Mesenteric fat pad (tissue), 1 donor: ENCODE measurements around the gene KYAT1. TPM values are rescaled to one million over a fixed set of nuclear protein-coding genes. Genes with fewer than 3 reads are reported as not detected.
"Not testable (repeated sequence)": the region's sequence is repeated elsewhere in the genome, so short reads cannot be mapped to it uniquely, and the experiment has no call there.

ENCODE experiments used
- DNase-seq: peaks from one replicate; pipeline ENCODE4 v3.0.0-alpha.2; 2020; ENCODE audit warnings: low spot score
- total RNA-seq: library from RNA; stranded (reverse); fragmentation: NEBNext Ultra II Directional; extraction: Animal tissue kit (Norgen Biotek cat#: 25700); gene quantifications from one replicate; pipeline ENCODE4 v1.2.1, GENCODE V29; 2021
- donor health status: DM: yes; HTN: yes; CAD: no.

Gene KYAT1
- total RNA-seq, 1 donor from 2014 or later = 3.8 TPM

DNA sequence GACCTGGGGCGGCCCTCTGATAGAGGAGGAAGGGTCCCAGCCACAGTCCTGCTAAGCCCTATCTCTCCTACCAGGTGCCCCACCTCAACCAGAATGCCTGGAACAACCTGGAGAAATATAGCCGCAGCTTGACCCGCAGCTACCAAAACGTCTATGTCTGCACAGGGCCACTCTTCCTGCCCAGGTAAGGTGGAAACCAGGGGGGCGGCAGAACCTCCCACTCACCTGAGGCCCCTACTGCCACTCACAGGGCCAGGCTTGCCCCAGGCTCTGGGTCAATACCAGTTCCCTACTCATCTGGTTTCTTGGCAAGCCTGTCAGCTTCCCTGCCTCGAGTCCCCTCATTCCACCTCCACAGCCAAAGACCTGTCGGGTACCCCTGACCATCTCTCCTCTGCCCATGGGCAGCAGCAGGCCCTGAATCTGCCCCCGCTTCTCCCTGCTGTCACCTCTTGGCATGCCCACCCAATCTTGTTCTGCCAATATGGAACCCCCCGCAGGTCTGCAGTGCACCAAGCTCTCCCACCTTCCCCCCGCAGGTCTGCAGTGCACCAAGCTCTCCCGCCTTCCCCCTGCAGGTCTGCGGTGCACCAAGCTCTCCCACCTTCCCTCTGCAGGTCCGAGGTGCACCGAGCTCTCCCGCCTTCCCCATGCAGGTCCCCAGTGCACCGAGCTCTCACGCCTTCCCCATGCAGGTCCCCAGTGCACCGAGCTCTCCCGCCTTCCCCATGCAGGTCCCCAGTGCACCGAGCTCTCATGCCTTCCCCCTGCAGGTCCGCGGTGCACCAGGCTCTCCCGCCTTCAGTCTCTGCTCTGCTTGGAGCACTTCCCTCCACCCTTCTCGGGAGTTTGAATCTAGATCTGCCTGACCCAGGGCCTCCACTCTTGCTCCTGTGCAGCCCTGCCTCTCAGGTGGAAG lies 60.8 kb downstream of the KYAT1 start:
- DNase-seq = no peak

DNA sequence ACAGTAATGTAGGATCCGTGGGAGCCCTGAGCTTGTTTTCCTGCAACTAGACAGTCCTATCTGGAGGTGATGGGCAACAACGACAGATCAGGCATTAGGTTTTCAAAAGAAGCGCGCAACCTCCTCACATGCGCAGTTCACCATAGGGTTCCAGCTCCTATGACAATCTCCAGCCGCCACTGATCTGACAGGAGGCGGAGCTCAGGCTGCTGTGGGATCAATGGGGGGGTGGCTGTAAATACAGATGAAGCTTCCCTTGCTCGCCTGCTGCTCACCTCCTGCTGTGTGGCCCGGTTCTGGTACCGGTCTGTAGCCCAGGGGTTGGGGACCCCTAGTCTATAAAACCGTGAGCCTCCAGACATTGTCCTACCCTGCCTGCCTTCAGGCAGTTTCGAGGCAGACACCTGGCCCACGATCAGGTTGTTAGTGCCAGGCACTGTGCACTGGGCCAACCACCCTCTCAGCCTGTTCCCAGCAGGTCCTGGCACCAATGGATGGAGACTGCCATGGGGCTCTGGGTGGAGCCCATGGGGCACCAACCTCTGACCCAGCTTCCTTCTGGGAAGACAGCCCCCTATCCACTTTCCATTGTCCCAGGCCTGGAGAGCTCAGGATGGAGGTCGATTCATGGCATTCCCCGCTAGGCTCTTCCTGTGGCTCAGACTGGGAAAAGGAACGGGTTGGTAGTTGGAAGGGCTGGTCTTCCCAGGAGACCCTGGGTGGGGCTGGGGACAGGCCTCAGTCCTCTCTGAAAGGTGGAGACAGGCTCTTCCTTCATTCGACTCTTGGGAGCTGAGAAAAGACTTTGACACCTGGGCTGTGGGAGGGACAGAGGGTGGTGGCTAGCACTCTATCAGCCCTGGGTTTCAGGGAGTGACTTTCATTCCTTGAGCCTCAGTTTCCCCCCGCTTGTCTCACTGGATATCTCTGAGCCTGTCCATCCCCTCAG lies 61.8 kb downstream of the KYAT1 start:
- DNase-seq = no peak

DNA sequence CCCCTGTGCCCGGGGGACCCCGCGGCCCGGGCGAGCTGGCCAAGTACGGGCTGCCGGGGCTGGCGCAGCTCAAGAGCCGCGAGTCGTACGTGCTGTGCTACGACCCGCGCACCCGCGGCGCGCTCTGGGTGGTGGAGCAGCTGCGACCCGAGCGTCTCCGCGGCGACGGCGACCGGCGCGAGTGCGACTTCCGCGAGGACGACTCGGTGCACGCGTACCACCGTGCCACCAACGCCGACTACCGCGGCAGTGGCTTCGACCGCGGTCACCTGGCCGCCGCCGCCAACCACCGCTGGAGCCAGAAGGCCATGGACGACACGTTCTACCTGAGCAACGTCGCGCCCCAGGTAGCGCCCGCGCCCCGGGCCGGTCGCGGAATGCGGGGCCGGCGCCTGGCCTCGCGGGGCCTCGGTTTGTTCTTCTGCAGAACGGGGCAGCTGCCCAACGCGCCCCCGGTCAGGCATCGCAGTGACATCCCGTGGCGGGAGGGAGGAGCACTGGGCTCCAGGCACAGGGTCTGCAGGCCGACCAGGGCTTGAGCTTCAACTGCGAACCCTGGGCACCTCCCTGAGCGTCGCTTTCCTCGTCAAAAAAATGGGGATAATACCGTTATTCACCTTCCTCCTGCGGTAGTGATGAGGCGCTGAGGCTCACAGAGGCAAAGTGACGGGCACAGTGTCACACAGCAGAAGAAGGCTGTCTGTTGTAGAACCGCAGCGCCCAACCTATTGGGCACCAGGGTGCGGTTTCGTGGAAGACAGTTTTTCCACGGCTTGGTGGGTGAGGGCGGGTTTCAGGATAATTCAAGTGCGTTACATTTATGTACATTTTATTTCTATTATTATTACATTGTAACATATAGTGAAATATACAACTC lies 62.7 kb downstream of the KYAT1 start:
- no peak for DNase-seq

DNA sequence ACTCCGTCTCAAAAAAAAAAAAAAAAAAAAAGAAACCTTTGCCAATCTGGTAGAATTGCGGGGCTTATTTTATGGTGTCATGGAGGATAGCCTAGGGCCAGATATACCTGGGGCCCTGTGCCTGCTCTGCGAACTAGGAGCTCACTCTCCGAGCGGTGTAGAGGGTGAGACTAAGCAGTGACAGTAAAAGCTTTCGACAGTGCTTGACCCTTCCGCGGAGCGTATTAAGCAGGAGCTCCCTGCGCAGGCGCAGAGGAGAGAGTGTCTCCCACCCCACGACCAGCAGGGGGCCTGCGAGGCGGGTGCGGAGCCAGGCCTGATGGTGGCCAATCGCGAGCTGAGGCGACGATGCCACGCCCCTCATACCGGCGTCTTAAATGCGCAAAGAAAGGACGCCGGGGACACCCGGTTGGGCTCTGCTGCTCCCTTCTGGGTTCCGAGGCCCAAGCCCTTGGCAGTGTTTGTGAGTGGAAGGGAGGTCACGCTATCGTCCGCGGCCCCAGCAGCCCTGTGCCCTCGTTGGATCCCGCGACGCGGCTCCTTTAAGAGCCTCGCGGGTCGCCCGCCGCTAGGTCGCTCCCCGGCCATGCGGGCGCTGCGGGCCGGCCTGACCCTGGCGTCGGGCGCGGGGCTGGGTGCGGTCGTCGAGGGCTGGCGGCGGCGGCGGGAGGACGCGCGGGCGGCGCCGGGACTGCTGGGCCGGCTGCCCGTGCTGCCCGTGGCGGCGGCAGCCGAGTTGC lies 63.5 kb downstream of the KYAT1 start, which contains the start of gene ENDOG:
Gene ENDOG, plus strand, starts transcription at position 402 of the 740 bp plus-strand sequence. Its CDS starts 185 bp downstream, at position 587.
- peak; percentile 99 for DNase-seq

DNA sequence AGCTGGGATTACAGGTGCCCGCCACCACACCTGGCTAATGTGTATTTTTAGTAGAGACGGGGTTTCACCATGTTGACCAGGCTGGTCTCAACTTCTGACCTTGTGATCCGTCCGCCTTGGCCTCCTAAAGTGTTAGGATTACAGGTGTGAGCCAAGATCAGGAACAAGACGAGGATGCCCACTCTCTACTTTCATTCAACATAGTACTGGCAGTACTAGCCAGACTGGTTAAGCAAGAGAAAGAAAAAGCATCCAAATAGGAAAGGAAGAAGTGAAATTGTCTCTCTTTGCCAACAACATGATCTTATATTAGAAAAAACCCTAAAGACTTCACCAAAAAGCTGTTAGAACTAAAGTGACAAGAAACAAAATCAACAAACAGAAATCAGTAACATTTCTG lies 70.9 kb downstream of the KYAT1 start:
- no peak for DNase-seq

DNA sequence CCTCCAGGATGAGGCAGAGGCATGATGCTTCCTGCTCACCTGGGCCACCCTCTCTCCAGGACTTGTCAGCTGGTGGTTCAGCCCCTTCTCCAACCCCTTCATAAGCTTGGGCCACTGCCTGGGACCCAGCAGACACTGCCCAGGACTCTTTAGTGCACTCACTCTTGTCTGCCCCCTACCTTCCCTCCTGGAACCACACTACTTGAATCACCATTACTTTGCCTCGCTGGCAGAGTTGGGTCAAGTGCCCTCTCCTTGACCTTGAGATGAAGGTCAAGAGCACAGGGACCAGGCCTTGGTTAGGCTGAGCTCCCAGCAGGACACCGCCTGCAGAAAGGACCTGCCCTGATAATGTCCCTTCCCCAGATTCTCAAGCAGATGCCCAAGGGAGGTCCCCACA lies 71.9 kb downstream of the KYAT1 start:
- DNase-seq = no peak

DNA sequence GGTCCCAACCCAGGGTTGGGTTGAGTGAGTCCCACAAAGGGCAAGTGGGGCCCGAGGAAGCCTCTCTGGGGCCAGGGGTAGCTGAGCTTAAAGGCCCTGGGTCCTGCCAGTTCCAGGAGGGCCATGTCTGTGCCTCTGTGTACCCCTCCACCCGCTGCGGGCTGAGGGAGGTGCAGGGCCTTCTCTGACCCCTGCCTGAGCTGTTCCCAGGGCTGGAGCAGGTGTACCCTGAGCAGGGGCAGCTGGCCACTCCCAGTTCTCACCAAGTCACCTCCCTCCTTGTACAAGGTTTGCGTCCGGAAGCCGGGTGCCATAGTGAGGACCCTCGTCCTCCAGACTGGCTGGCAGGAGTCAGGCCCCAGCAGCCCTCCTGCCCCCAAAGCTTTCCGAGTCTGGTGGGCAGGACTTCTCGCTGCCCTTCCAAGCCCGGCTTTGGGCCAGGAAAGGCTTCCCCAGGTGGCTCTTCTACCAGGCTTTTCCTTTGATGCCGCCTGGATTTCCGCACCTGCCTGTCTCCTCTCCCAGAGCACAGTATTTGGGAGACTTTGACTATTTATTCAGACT lies 72.6 kb downstream of the KYAT1 start:
- no peak for DNase-seq

DNA sequence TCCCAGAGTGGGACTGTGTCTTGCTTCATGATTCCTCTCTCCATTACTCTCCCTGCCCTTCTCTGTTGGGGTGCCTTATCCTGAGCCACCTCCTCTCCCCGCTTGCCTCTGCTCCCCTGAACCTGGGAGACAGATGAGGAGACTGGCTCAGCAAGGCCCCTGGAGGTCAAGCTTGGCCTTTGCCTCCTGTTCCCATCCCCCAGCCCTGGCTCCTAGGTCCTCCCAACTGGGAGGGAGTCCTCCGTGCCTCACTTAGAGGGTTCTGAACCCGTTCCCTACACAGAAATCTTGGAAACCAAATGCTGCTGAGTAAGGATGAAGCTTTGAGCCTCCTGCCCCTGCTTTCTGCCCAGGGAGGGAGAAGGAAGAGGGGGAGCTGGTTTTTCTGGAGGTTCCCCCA lies 73.2 kb downstream of the KYAT1 start:
- DNase-seq = no peak

DNA sequence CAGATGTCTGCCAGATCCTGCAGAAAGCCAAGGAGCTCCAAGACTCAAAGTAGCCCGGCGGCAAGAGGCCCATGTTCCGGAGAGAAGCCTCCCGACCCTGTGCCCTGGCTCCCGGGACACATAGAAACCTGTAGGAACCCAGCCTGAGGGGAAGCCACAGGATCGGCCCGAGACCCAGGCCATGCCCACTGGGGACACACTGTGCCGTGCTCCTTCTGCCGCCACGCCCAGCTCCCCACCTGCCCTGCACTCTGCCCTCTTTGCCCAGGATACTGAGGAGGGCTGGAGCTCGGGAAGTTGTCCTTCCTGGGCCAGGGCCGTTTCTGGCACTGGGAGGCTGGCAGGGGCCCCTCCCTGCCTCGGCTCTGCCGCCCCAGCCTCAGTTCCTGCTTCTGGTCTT lies 73.9 kb downstream of the KYAT1 start:
- no peak for DNase-seq

DNA sequence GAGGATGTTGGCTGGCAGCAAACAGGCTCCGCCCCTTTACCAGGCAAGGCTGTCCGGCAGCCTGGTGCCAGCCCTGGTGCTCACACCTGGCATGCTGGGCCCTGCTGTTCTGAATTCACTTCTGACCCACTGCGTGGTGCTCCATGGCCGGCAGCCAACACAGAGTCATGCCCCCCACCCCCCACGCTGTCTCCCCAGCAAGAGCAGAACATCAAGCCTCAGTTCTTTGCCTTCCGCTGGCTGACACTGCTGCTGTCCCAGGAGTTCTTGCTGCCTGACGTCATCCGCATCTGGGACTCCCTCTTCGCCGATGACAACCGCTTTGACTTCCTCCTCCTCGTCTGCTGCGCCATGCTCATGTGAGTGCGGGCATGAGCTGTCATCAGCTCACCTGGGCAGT lies 76.1 kb downstream of the KYAT1 start:
- no peak for DNase-seq

DNA sequence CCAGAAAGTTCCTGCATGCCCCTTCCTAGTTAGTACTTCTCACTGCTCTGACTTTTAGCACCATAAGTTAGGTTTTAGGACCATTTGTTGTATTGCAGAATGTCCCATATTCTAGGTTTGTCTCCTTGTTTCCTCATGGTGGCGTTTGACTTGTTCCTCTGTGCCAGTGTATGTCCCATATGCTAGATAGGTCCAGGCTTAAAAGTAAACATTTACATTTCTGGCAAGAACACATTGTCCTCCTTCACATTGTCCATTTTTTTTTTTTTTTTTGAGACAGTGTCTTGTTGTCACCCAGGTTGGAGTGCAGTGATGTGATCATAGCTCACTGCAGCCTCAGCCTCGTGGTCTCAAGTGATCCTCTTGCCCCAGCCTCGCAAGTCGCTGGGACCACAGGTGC lies 79.3 kb downstream of the KYAT1 start:
- no peak for DNase-seq

DNA sequence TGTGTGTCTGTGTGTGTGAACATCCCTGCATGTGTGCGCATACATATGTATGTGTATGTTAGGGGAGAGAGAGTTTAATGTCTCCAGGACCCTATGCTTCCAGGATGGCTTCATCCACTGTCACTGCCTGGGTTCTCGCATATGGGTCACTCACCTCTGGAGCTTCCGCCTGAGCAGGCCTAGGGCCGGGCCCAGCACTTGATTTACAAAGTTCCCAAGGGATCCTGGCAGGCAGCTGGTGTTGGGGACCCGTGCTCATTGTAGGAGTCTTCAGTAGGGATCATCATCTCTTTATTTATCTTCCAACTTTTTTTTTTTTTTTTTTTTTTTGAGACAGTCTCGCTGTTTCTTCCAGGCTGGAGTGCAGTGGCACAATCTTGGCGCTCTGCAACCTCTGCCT lies 81.7 kb downstream of the KYAT1 start:
- DNase-seq = no peak

DNA sequence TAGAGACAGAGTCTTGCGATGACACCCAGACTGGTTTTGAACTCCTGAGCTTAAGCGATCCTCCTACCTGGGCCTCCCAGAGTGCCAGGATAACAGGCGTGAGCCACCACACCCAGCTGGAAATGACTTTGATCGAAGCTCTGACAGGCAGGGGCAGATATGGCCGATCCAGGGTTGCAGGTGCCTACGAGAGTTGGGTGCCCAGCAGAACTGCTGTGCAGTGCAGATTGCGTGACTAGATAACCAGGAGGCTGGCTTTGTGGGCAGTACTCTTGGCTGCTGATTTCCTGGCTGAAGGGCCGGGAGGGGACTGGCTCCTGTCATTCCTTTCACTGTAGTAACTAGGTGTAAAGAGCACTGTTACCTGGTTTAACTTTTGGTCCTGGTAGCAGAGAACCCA lies 82.9 kb downstream of the KYAT1 start:
- DNase-seq = no peak

DNA sequence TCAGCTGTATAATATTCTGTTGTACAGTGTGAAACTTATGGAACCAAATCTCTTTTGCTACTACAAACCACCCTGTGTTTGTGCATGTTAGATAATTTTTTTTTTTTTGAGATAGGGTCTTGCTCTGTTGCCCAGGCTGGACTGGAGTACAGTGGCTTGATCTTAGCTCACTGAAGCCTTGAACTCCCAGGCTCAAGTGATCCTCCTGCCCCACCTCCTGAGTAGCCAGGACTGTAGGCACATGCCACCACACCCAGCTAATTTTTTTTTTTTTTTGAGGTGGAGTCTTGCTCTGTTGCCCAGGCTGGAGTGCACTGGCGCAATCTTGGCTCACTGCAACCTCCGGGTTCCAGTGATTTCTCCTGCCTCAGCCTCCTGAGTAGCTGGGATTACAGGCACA lies 86.8 kb downstream of the KYAT1 start:
- not testable (repeated sequence) for DNase-seq

DNA sequence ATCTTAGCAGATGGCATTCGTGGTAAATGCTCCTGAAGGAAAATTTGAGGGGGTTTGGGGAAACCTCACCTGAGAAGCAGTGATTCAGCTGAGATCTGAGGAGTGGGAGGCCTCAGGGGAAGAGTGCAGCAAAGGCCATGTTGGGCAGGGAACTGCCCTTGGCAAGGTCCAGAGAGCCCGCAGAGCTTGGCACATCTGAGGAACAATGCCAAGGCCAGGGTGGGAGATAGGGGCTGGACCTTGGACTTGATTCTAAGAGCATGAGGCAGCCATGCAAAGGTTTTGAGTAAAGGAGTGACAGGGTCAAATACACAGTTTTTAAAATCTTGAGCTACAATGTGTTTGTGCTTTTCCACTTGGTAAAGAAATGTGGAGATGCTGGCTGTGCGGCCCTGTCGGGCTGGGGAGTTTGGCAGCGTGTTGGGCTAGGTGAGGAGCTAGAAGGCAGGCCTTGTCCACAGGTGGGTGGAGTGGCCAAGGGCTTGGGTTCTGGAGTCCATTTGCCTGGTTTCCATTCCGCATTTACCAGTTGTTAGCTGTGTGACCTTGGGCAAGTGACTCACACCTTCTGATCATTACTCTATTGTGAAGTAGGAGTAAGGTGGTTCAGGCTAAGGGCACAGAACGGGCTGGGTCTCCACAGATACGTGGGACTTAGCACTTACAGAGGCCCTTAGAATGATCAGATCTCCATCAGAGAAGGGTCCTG lies 88.6 kb downstream of the KYAT1 start:
- no peak for DNase-seq

DNA sequence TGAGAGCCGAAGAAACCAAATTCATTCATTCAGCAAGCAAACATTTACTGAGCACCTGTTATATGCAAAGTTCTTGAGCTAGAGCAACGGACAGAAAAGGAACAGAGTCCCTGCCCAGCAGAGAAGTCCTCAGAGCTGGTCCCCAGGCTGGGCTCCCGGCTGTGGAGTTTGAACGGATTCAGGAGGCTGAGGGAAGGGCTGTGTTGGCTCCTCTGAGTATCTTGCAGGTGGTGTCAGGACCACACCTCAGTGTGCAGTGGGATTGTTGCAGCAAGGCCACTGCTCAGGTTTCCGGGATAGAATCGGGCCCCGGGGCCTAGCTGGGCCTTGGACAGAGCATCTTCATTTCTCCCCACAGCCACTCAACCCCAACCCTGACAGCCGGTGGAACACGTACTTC lies 89.6 kb downstream of the KYAT1 start:
- no peak for DNase-seq

DNA sequence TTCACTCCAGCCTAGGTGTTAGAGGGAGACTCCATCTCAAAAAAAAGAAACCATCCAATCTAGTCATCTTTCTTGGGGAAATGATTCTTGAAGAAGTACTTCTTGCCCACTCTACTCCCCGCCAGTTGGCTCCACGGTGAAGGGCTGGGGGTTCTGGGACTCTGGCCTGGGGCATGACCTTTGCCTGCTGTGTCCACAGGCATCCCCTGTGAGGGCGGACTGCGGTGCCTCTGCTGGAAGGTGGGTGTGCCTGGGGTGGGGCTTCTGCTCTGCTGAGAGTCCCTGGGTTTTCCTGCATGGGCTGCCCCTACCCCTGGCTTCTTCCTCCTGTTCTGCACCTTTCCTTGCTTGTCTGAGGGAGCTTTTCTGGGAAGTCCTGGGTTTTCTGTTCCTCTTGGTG lies 91.2 kb downstream of the KYAT1 start:
- DNase-seq = no peak

DNA sequence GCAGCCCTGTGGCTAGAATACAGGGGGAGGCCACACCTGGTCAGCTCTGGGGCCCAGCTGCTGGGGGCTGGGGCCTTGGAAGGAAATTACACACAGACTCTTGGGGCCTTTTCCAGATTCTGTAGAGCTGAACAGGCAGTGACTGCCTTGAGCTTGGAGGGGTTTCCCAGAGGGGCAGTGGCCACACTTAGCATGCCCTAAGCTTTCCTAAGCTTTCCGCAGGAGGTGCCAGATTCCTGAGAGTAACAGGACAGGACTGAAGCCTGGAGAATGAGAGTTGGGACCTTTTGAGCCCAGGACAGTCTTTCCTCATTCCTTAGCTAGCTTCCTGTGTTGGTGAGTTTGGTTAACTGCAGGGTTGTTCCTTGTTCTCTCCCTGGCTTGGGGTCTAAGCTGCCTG lies 93.3 kb downstream of the KYAT1 start:
- no peak for DNase-seq

DNA sequence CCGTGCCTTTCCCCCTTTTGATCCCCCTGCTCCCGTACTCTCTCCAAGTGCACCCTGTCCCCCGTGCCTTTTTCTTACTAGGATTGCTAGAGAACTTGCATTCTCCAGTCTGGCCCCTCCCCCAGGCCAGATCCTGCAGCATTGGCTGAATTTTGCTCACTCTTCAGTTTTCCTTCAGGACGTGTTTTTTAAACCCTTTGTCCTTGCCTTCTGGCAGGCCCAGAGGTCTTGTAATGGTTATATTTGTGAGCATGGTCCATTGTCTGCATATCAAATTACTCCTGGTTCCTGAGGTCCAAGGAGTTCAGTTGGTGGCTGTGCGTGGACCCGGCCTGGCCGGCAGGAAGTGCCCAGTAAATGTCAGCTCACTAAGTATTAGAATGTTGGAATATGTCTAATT lies 94.1 kb downstream of the KYAT1 start:
- no peak for DNase-seq
